Kidney epithelial cell (primary cell): Measurements from ENCODE around the gene PACRG. TPM values are rescaled to one million over a fixed set of nuclear protein-coding genes. Genes with fewer than 3 reads are reported as not detected.

Source experiments
- DNase-seq: peaks from one replicate; pipeline ENCODE4 v3.0.0-alpha.2; 2010; ENCODE audit warnings: low read depth
- H3K27me3 ChIP-seq: 2 replicates; pipeline ENCODE4 v1.6.0; 2011; ENCODE audit warnings: low read length; ENCODE audit not compliant: control insufficient read depth, insufficient read depth
- H3K36me3 ChIP-seq: 2 replicates; pipeline ENCODE4 v1.5.1; 2011; ENCODE audit warnings: low read length; ENCODE audit not compliant: control insufficient read depth, insufficient read depth
- H3K4me3 ChIP-seq: 2 replicates; pipeline ENCODE4 v1.5.1; 2011; ENCODE audit warnings: low read depth, mild to moderate bottlenecking, control low read depth, low read length
- CTCF ChIP-seq: IDR thresholded peaks from 2 replicates; pipeline ENCODE4 v1.5.1; 2011; ENCODE audit warnings: mild to moderate bottlenecking, moderate library complexity, low read length, control low read depth, inconsistent platforms; ENCODE audit not compliant: insufficient read depth, poor library complexity, severe bottlenecking
- total RNA-seq: library from RNA; depleted of rRNA; stranded (reverse); fragments of >200 nt; gene quantifications from 2 replicates; pipeline ENCODE4 v1.2.3, GENCODE V29; 2015

PACRG gene
- total RNA-seq, 1 donor from 2014 or later: 0.29 TPM

GRCh38 chr6:163351013-163351412 is 623.2 kb downstream of the PACRG start:
- no peaks in the 10 kb centered on the region for H3K27me3 ChIP-seq
- H3K4me3 ChIP-seq: no peak overlapping the region
- no peak for DNase-seq
- TF ChIP-seq CTCF: no peak
- H3K36me3 ChIP-seq: no peaks in the 10 kb centered on the region

- no peak for DNase-seq
- H3K4me3 ChIP-seq: no peak overlapping the region
- H3K36me3 ChIP-seq: no peaks in the 10 kb centered on the region
Observed at GRCh38 chr6:163352011-163352685, 624.4 kb downstream of the PACRG start.

GRCh38 chr6:163352966-163353365 is 625.2 kb downstream of the PACRG start:
- no peak for TF ChIP-seq CTCF

More at GRCh38 chr6:163352011-163352685, 624.4 kb downstream of the PACRG start:
- H3K27me3 ChIP-seq: no peaks in the 10 kb centered on the region
- no peak for TF ChIP-seq CTCF

GRCh38 chr6:163354085-163354484 is 626.3 kb downstream of the PACRG start:
- no peak for DNase-seq
- no peak for TF ChIP-seq CTCF
- Histone ChIP-seq H3K36me3 (no peaks in the 10 kb centered on the region), H3K4me3 (no peak overlapping the region), H3K27me3 (no peaks in the 10 kb centered on the region)

More at GRCh38 chr6:163352966-163353365, 625.2 kb downstream of the PACRG start:
- H3K27me3 ChIP-seq: no peaks in the 10 kb centered on the region
- no peak overlapping the region for H3K4me3 ChIP-seq
- no peak for DNase-seq
- no peaks in the 10 kb centered on the region for H3K36me3 ChIP-seq

- H3K4me3 ChIP-seq: no peak overlapping the region
- no peak for DNase-seq
Observed at GRCh38 chr6:163354761-163355425, 627.1 kb downstream of the PACRG start.

More at GRCh38 chr6:163354761-163355425, 627.1 kb downstream of the PACRG start:
- Histone ChIP-seq H3K27me3 (no peaks in the 10 kb centered on the region), H3K36me3 (no peaks in the 10 kb centered on the region)
- no peak for TF ChIP-seq CTCF
